Right ventricle myocardium inferior (tissue), 1 donor: ENCODE measurements around the gene SPRED3. TPM values are rescaled to one million over a fixed set of nuclear protein-coding genes. Genes with fewer than 3 reads are reported as not detected.

Source experiments
- ATAC-seq: fragments of 200-7000 bp; cut with Tn5 transposase; one replicate; pipeline ENCODE4 v1.9.1; 2020; ENCODE audit warnings: mild to moderate bottlenecking, moderate library complexity
- DNase-seq: peaks from one replicate; pipeline ENCODE4 v3.0.0; 2021; ENCODE audit errors: missing footprints
- intact Hi-C: fragments of 100-400 bp; cut with DNase I; formaldehyde crosslinking; loops from one replicate; pipeline ENCODE4 v1.11.0; 2022
- total RNA-seq: library from RNA; stranded (reverse); fragmentation: NEBNext Ultra II Directional; extraction: Animal tissue kit (Norgen Biotek cat#: 25700); gene quantifications from one replicate; pipeline ENCODE4 v1.2.1, GENCODE V29; 2021
- donor health status: DM: no; HTN: yes; CAD: no; lungs with severe emphysema.

SPRED3 gene
- total RNA-seq, 1 donor from 2014 or later, result 0.16 TPM

- no peak for ATAC-seq
- intact Hi-C loops, result no loop called here
- DNase-seq, result no peak
Measured at GRCh38 chr19:38369584-38369983, 18.9 kb upstream of the SPRED3 start.

GRCh38 chr19:38370299-38370698, 18.2 kb upstream of the SPRED3 start:
- no peak for ATAC-seq
- intact Hi-C loops, result no loop called here
- DNase-seq, result no peak

GRCh38 chr19:38371081-38371480, 17.4 kb upstream of the SPRED3 start:
- intact Hi-C loops, result no loop called here
- ATAC-seq (no peak), DNase-seq (no peak)

- ATAC-seq, result no peak
- no peak for DNase-seq
- intact Hi-C loops, result loop anchor here (1.0 to 2.0 kb wide), 2 partner anchors 29 to 39 kb away; partner anchors contain the start of genes CATSPERG and FAM98C
Measured at GRCh38 chr19:38373907-38374331, 14.6 kb upstream of the SPRED3 start.

GRCh38 chr19:38374332-38375097, 14.0 kb upstream of the SPRED3 start, which contains the start of gene PSMD8:
PSMD8 (plus strand) TSS chr19:38374571; CDS start chr19:38374602, 31 bp downstream.
- intact Hi-C loops, result loop anchor here (1.0 to 2.0 kb wide), 2 partner anchors 28 to 39 kb away; partner anchors contain the start of genes CATSPERG and FAM98C
- peak; percentile 99 for ATAC-seq

GRCh38 chr19:38375098-38375493, 13.4 kb upstream of the SPRED3 start:
- ATAC-seq (no peak), DNase-seq (no peak)
- intact Hi-C loops, result loop anchor here (2.0 kb wide), 1 partner anchor 28 kb away; the partner anchor contains the start of gene FAM98C

More at GRCh38 chr19:38374332-38375097, 14.0 kb upstream of the SPRED3 start, which contains the start of gene PSMD8:
- peak; percentile 100 for DNase-seq

- DNase-seq (peak; percentile 54), ATAC-seq (peak; percentile 30)
- intact Hi-C loops, result loop anchor here (2.0 kb wide), 1 partner anchor 27 kb away; the partner anchor contains the start of gene FAM98C
Measured at GRCh38 chr19:38375748-38376147, 12.7 kb upstream of the SPRED3 start.

GRCh38 chr19:38376576-38376975, 11.9 kb upstream of the SPRED3 start:
- intact Hi-C loops, result no loop called here
- peak; percentile 34 for DNase-seq

GRCh38 chr19:38377052-38377451, 11.4 kb upstream of the SPRED3 start:
- intact Hi-C loops, result no loop called here
- DNase-seq (peak; percentile 8), ATAC-seq (no peak)

More at GRCh38 chr19:38376576-38376975, 11.9 kb upstream of the SPRED3 start:
- no peak for ATAC-seq

GRCh38 chr19:38378866-38379265, 9.6 kb upstream of the SPRED3 start:
- ATAC-seq, result no peak
- intact Hi-C loops, result no loop called here

GRCh38 chr19:38381138-38381537, 7.4 kb upstream of the SPRED3 start:
- DNase-seq (no peak), ATAC-seq (no peak)
- intact Hi-C loops, result no loop called here

More at GRCh38 chr19:38378866-38379265, 9.6 kb upstream of the SPRED3 start:
- no peak for DNase-seq

- intact Hi-C loops, result no loop called here
- DNase-seq, result peak; percentile 61
Measured at GRCh38 chr19:38383184-38383583, 5.3 kb upstream of the SPRED3 start.

GRCh38 chr19:38383743-38384142, 4.8 kb upstream of the SPRED3 start:
- DNase-seq (no peak), ATAC-seq (no peak)
- intact Hi-C loops, result no loop called here

More at GRCh38 chr19:38383184-38383583, 5.3 kb upstream of the SPRED3 start:
- ATAC-seq, result no peak

- no peak for DNase-seq
- no peak for ATAC-seq
- intact Hi-C loops, result no loop called here
Measured at GRCh38 chr19:38384209-38385027, 4.1 kb upstream of the SPRED3 start.

- intact Hi-C loops, result no loop called here
- no peak for DNase-seq
- no peak for ATAC-seq
Measured at GRCh38 chr19:38385057-38385803, 3.3 kb upstream of the SPRED3 start.

- no peak for ATAC-seq
- DNase-seq, result no peak
- intact Hi-C loops, result no loop called here
Measured at GRCh38 chr19:38385804-38386257, 2.7 kb upstream of the SPRED3 start.

- ATAC-seq (no peak), DNase-seq (no peak)
- intact Hi-C loops, result no loop called here
Measured at GRCh38 chr19:38386300-38386970, 2.1 kb upstream of the SPRED3 start.

- intact Hi-C loops, result no loop called here
- no peak for ATAC-seq
Measured at GRCh38 chr19:38386971-38387549, 1.4 kb upstream of the SPRED3 start.

More at GRCh38 chr19:38386971-38387549, 1.4 kb upstream of the SPRED3 start:
- no peak for DNase-seq
